Sigmoid colon (tissue), 7 donors: Measurements from ENCODE around the gene OPN1SW. TPM values are rescaled to one million over a fixed set of nuclear protein-coding genes. Genes with fewer than 3 reads are reported as not detected.

ENCODE experiments used
- DNase-seq: peaks from one replicate; pipeline ENCODE4 v3.0.0-alpha.2; 2019
- H3K27ac ChIP-seq, 4 donors: fragments of 200-600 bp; sonication (generic); one replicate each; pipeline ENCODE4 v1.5.1; 2016 to 2019; ENCODE audit warnings: mild to moderate bottlenecking in 1 of 4
- H3K27me3 ChIP-seq, 3 donors: fragments of 200-600 bp; sonication (generic); one replicate each; pipeline ENCODE4 v1.5.1; 2019; ENCODE audit warnings: mild to moderate bottlenecking in 1 of 3
- H3K36me3 ChIP-seq, 4 donors: fragments of 200-600 bp; sonication (generic); one replicate each; pipeline ENCODE4 v1.5.1; 2016 to 2019
- H3K4me1 ChIP-seq, 4 donors: fragments of 200-600 bp; sonication (generic); one replicate each; pipeline ENCODE4 v1.5.1; 2017 to 2019
- H3K4me3 ChIP-seq, 4 donors: fragments of 200-600 bp; sonication (generic); one replicate each; pipeline ENCODE4 v1.5.1; 2017 to 2019; ENCODE audit warnings: mild to moderate bottlenecking in 2 of 4, moderate library complexity in 1 of 4
- H3K9me3 ChIP-seq, 4 donors: fragments of 200-600 bp in 3 of 4; sonication (generic) in 3 of 4; one replicate each; pipeline versions ENCODE4 v1.5.1 to v1.6.1; 2013 to 2019
- CTCF ChIP-seq, 4 experiments: fragments of 450-650 bp in 3 of 4; fragments of 200-600 bp in 1 of 4; IDR thresholded peaks; one replicate each; pipeline ENCODE4 v1.5.1; 2016 to 2019; ENCODE audit warnings: antibody characterized with exemption in 4 of 4, mild to moderate bottlenecking in 3 of 4, moderate library complexity in 2 of 4
- EP300 ChIP-seq, 4 donors: sonication (generic); formaldehyde crosslinking; IDR thresholded peaks; one replicate each; pipeline ENCODE4 v1.6.1; 2017; ENCODE audit warnings: antibody characterized with exemption in 4 of 4
- POLR2A ChIP-seq, 2 donors: fragments of 450-650 bp; IDR thresholded peaks; one replicate each; pipeline ENCODE4 v1.6.1; 2016; ENCODE audit warnings: antibody characterized with exemption in 2 of 2, mild to moderate bottlenecking in 2 of 2, moderate library complexity in 2 of 2
- POLR2AphosphoS5 ChIP-seq, 4 donors: sonication (generic); formaldehyde crosslinking; IDR thresholded peaks; one replicate each; pipeline ENCODE4 v1.6.1; 2017; ENCODE audit warnings: antibody characterized with exemption in 4 of 4
- WGBS, 2 donors: extraction: QIAGEN DNeasy Blood & Tissue Kit; methylation state at CpG; one replicate each; pipeline ENCODE4 v1.1.7; 2013; 5-methylcytosine and 5-hydroxymethylcytosine counted together
- intact Hi-C: fragments of 100-400 bp; cut with DNase I; formaldehyde crosslinking; loops from one replicate; pipeline ENCODE4 v1.15.1; 2023
- polyA plus RNA-seq, 3 donors: library from polyadenylated mRNA; stranded (reverse); fragments of 200-250 nt; gene quantifications; one replicate each; pipeline ENCODE4 v1.2.3, GENCODE V29; 2013
- total RNA-seq, 4 donors: library from RNA; depleted of rRNA; stranded (reverse); fragments of >200 nt; gene quantifications; one replicate each; pipeline ENCODE4 v1.1.0, GENCODE V29; 2016
- donor health status: healthy with polysubstance abuse.
- donor health status: Bipolar disorder and iron deficiency.
- donor health status: healthy.

The OPN1SW gene
- total RNA-seq (not detected), polyA plus RNA-seq (not detected)

GRCh38 chr7:128775744-128776474, at the start of gene OPN1SW:
Gene OPN1SW (minus strand): TSS chr7:128775794. CDS start chr7:128775781, 13 bp downstream.
- intact Hi-C loops: no loop called here
- no peaks in the 10 kb centered on the region for H3K27me3 ChIP-seq
- peaks cover 0 to 20% (median 4%) of the 10 kb centered on the region in 4 donors for H3K36me3 ChIP-seq
- WGBS, 2 donors: 95 to 97% methylated on average over 4 of the region's 4 CpGs
- no peak for DNase-seq
- peaks cover 0 to 3% (median 2%) of the 10 kb centered on the region in 4 donors for H3K4me1 ChIP-seq
- H3K9me3 ChIP-seq: peaks cover 0 to 4% (median 0%) of the 10 kb centered on the region in 4 donors
- no peak for TF ChIP-seq EP300 (IDR thresholded peaks at IDR 0.05)
- no peak for TF ChIP-seq CTCF (IDR thresholded peaks at IDR 0.05)
- TF ChIP-seq POLR2A (IDR thresholded peaks at IDR 0.05): no peak
- no peak for TF ChIP-seq POLR2AphosphoS5 (IDR thresholded peaks at IDR 0.05)
- peak within 1 kb of the TSS in 1 of 4 donors; percentile 86 for H3K27ac ChIP-seq
- no peak within 1 kb of the TSS for H3K4me3 ChIP-seq

GRCh38 chr7:128821724-128822123, 46.1 kb upstream of the OPN1SW start:
- H3K36me3 ChIP-seq: no peaks in the 10 kb centered on the region
- WGBS, 2 donors: 95 to 96% methylated on average over 4 of the region's 4 CpGs
- no peak overlapping the region for H3K4me3 ChIP-seq
- H3K4me1 ChIP-seq: peaks cover 0 to 20% (median 16%) of the 10 kb centered on the region in 4 donors
- H3K27me3 ChIP-seq: no peaks in the 10 kb centered on the region
- intact Hi-C loops: no loop called here
- no peaks in the 10 kb centered on the region for H3K9me3 ChIP-seq
- no peak overlapping the region for H3K27ac ChIP-seq
- no peak for DNase-seq
- TF ChIP-seq EP300 (IDR thresholded peaks at IDR 0.05) (no peak), CTCF (IDR thresholded peaks at IDR 0.05) (no peak), POLR2A (IDR thresholded peaks at IDR 0.05) (no peak), POLR2AphosphoS5 (IDR thresholded peaks at IDR 0.05) (no peak)

- H3K27me3 ChIP-seq: no peaks in the 10 kb centered on the region
- no peak for DNase-seq
- no peaks in the 10 kb centered on the region for H3K36me3 ChIP-seq
- H3K27ac ChIP-seq: peak overlapping the region in 2 of 4 donors; percentile 35 to 64
- no peaks in the 10 kb centered on the region for H3K9me3 ChIP-seq
- no peak overlapping the region for H3K4me3 ChIP-seq
- H3K4me1 ChIP-seq: peaks cover 0 to 20% (median 16%) of the 10 kb centered on the region in 4 donors
- TF ChIP-seq POLR2A (IDR thresholded peaks at IDR 0.05) (no peak), CTCF (IDR thresholded peaks at IDR 0.05) (no peak), POLR2AphosphoS5 (IDR thresholded peaks at IDR 0.05) (no peak), EP300 (IDR thresholded peaks at IDR 0.05) (no peak)
- intact Hi-C loops: no loop called here
- WGBS, 2 donors: 90 to 91% methylated on average over 3 of the region's 3 CpGs
Measured at GRCh38 chr7:128818694-128819093, 43.1 kb upstream of the OPN1SW start.

- intact Hi-C loops: no loop called here
- peaks cover 0 to 20% (median 16%) of the 10 kb centered on the region in 4 donors for H3K4me1 ChIP-seq
- no peak for DNase-seq
- no peak overlapping the region for H3K4me3 ChIP-seq
- no peaks in the 10 kb centered on the region for H3K27me3 ChIP-seq
- no peak overlapping the region for H3K27ac ChIP-seq
- no peaks in the 10 kb centered on the region for H3K9me3 ChIP-seq
- 60 to 86% methylated on average over 7 of the region's 7 CpGs for WGBS, 2 donors
- H3K36me3 ChIP-seq: peaks cover 0 to 5% (median under 1%) of the 10 kb centered on the region in 4 donors
- TF ChIP-seq EP300 (IDR thresholded peaks at IDR 0.05) (no peak), CTCF (IDR thresholded peaks at IDR 0.05) (no peak), POLR2AphosphoS5 (IDR thresholded peaks at IDR 0.05) (no peak), POLR2A (IDR thresholded peaks at IDR 0.05) (no peak)
Measured at GRCh38 chr7:128815289-128815942, 39.8 kb upstream of the OPN1SW start.
